Cardiac atrium fibroblast (primary cell): ENCODE data around the gene ZNF564. TPM values are rescaled to one million over a fixed set of nuclear protein-coding genes. Genes with fewer than 3 reads are reported as not detected.

ENCODE experiments used
- total RNA-seq: library from RNA; depleted of rRNA; stranded (reverse); fragments of >200 nt; gene quantifications from 2 replicates; pipeline ENCODE4 v1.2.3, GENCODE V29; 2015

The ZNF564 gene
- 3.1 and 7.0 TPM in 2 replicates for total RNA-seq

DNA sequence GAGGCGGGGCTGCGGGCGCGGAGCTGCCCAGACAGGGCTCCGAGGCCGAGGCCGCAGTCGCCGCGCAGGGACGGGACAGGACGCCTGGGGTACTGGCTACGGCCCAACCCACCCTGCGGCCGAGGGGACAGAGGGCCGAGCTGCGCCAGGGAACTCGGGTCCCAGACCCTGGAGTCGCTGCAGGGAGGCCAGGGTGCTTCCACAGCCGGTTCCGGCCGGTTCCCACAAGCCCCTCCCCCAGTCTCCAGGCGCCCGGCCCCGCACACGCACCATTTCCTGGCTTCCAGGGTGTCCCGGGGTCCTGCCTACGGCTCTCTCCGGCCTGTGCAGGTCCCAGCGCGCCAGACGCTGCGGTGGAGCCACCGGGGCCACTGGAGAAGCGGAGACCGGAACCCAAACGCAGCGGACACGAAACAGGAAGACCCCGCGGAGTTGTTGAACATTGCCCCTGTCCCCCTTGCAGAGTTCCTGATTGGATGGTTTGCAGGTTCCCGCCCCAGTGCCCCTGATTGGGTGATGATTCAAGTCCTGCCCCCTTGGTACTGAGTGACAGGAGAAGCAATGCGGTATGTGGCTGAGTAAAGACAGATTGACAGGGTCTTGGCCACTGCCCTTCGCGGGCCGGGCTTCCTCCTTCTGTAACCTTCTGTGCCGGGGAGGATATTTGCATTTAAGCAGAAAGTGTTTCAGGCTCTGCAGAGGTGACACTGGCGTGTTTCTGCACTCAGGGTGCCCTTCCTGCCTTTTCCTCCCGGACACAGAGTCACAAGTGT is at the start of gene ZNF564:
TSS of gene ZNF564 (minus strand) at position 423 of the 773 bp plus-strand sequence. CDS start at position 273, 150 bp downstream.

GRCh38 chr19:12484371-12485051 is 66.8 kb downstream of the ZNF564 start, which contains the start of gene ZNF709:
TSS of gene ZNF709 (minus strand) at chr19:12484816. CDS start at chr19:12484657, 159 bp downstream.

Other genes with a start within 250 kb of the ZNF564 start
- 2.0 and 11.7 TPM in 2 replicates for gene ZNF563, start 217.8 kb downstream of the ZNF564 start, total RNA-seq
- gene ZNF442, start 185.8 kb downstream of the ZNF564 start, total RNA-seq, result 2.3 and 4.9 TPM in 2 replicates
- 1.1 and 3.2 TPM in 2 replicates for gene ZNF799, start 150.2 kb downstream of the ZNF564 start, total RNA-seq
- gene ZNF443, start 110.5 kb downstream of the ZNF564 start, total RNA-seq, result 0.36 and 2.3 TPM in 2 replicates
- 2.5 and 2.6 TPM in 2 replicates for gene ZNF709, start 66.7 kb downstream of the ZNF564 start, total RNA-seq
- gene ZNF490, start 59.3 kb upstream of the ZNF564 start, total RNA-seq, result 4.7 and 7.1 TPM in 2 replicates
- 6.3 and 6.9 TPM in 2 replicates for gene ZNF791, start 59.4 kb upstream of the ZNF564 start, total RNA-seq
- gene MAN2B1, start 115.3 kb upstream of the ZNF564 start, total RNA-seq, result 75.3 and 96.9 TPM in 2 replicates
- gene WDR83, start 115.3 kb upstream of the ZNF564 start, total RNA-seq, result 5.7 and 6.1 TPM in 2 replicates
- 52.3 and 60.5 TPM in 2 replicates for gene DHPS, start 130.4 kb upstream of the ZNF564 start, total RNA-seq
- gene GNG14, start 136.5 kb upstream of the ZNF564 start, total RNA-seq, result not detected in 2 replicates
- 7.0 and 10.0 TPM in 2 replicates for gene FBXW9, start 145.1 kb upstream of the ZNF564 start, total RNA-seq
- 29.5 and 37.2 TPM in 2 replicates for gene TNPO2, start 172.4 kb upstream of the ZNF564 start, total RNA-seq
- 307 and 330 TPM in 2 replicates for gene TRIR, start 183.2 kb upstream of the ZNF564 start, total RNA-seq
- 62.5 and 74.4 TPM in 2 replicates for gene GET3, start 186.0 kb upstream of the ZNF564 start, total RNA-seq
- not detected in 2 replicates for gene BEST2, start 200.3 kb upstream of the ZNF564 start, total RNA-seq
- gene HOOK2, start 224.1 kb upstream of the ZNF564 start, total RNA-seq, result 11.7 and 22.7 TPM in 2 replicates
- 265 and 362 TPM in 2 replicates for gene JUNB, start 240.0 kb upstream of the ZNF564 start, total RNA-seq